GM12878 (cell line): ENCODE results near the gene EIF4B. TPM values are rescaled to one million over a fixed set of nuclear protein-coding genes. Genes with fewer than 3 reads are reported as not detected.

ENCODE experiments used
- ATAC-seq: fragments of 200-7000 bp; cut with Tn5 transposase; 3 replicates; pipeline ENCODE4 v1.9.1; 2020; ENCODE audit warnings: mild to moderate bottlenecking, moderate library complexity
- BruUV-seq: library from RNA; stranded (reverse); fragments of 400-500 nt; replicated peaks from 2 replicates; lab custom pipeline; 2021; lab: Mats Ljungman, UMichigan
- CTCF ChIA-PET: fragments of 300-600 bp; sonication (Branson Sonifier 250); formaldehyde crosslinking; extraction: SDS; loops from one replicate; lab custom pipeline; 2021; ENCODE audit warnings: inconsistent platforms; lab: Yijun Ruan, JAX
- POLR2A ChIA-PET: fragments of 350-600 bp; formaldehyde crosslinking; extraction: SDS; loops from one replicate; lab custom pipeline; 2021; ENCODE audit warnings: inconsistent platforms; lab: Charles Lee
- RAD21 ChIA-PET: fragments of 300-600 bp; sonication (Branson Sonifier 250); formaldehyde crosslinking; loops from one replicate; lab custom pipeline; 2023; ENCODE audit warnings: antibody characterized with exemption; ENCODE audit not compliant: unreplicated experiment; lab: Charles Lee
- SMC1A ChIA-PET: fragments of 300-600 bp; sonication (Branson Sonifier 250); formaldehyde crosslinking; loops from one replicate; lab custom pipeline; 2023; ENCODE audit not compliant: unreplicated experiment, uncharacterized antibody; lab: Charles Lee
- DNase-seq: peaks from one replicate; pipeline ENCODE4 v3.0.0-alpha.2; 2011; ENCODE audit warnings: low read depth, low spot score
- FAIRE-seq: peaks from 3 replicates; lab custom pipeline; 2011; peaks lifted over from hg19 to GRCh38; lab: Jason Lieb, UNC
- H2AFZ ChIP-seq: 2 replicates; pipeline ENCODE4 v1.6.0; 2011; ENCODE audit warnings: low read depth, low read length, control low read depth; ENCODE audit not compliant: control insufficient read depth
- H3K27ac ChIP-seq: 2 replicates; pipeline ENCODE4 v1.5.1; 2011; ENCODE audit warnings: control low read depth; ENCODE audit not compliant: control insufficient read depth, insufficient read depth
- H3K27me3 ChIP-seq, 2 experiments: replicated peaks in 1 of 2; 2 replicates each; pipeline versions ENCODE4 v1.6.0 to v1.6.1; 2011; ENCODE audit warnings: low read length in 1 of 2; ENCODE audit not compliant: control insufficient read depth in 2 of 2, insufficient read depth in 2 of 2
- H3K36me3 ChIP-seq, 2 experiments: 2 replicates each; pipeline ENCODE4 v1.5.1; 2011; ENCODE audit warnings: low read length in 1 of 2; ENCODE audit not compliant: control insufficient read depth in 2 of 2, insufficient read depth in 2 of 2
- H3K4me1 ChIP-seq: 2 replicates; pipeline ENCODE4 v1.6.1; 2011; ENCODE audit warnings: mild to moderate bottlenecking, low read length, moderate library complexity, mixed read lengths; ENCODE audit not compliant: control insufficient read depth, insufficient read depth
- H3K4me2 ChIP-seq: 2 replicates; pipeline ENCODE4 v1.6.0; 2011; ENCODE audit warnings: control low read depth; ENCODE audit not compliant: control insufficient read depth, insufficient read depth
- H3K4me3 ChIP-seq: fragments of 200-600 bp; sonication (generic); 2 replicates; pipeline ENCODE4 v1.5.1; 2016
- H3K79me2 ChIP-seq: 2 replicates; pipeline ENCODE4 v1.6.0; 2011; ENCODE audit warnings: low read length; ENCODE audit not compliant: control insufficient read depth, insufficient read depth
- H3K9ac ChIP-seq: 2 replicates; pipeline ENCODE4 v1.8.0; 2011; ENCODE audit warnings: low read length, control low read depth, mixed read lengths; ENCODE audit not compliant: control insufficient read depth, insufficient read depth
- H3K9me3 ChIP-seq: replicated peaks from 3 replicates; pipeline ENCODE4 v1.5.1; 2011; ENCODE audit warnings: mild to moderate bottlenecking, low read length; ENCODE audit not compliant: control insufficient read depth, insufficient read depth
- H4K20me1 ChIP-seq: 2 replicates; pipeline ENCODE4 v1.6.0; 2011; ENCODE audit not compliant: control insufficient read depth, insufficient read depth
- DPF2 ChIP-seq: fragments of 450-650 bp; IDR thresholded peaks from 2 replicates; pipeline ENCODE4 v1.6.1; 2017; ENCODE audit warnings: mild to moderate bottlenecking
- ELK1 ChIP-seq: IDR thresholded peaks from 2 replicates; pipeline ENCODE4 v1.6.1; 2012; ENCODE audit warnings: low read depth, low read length, improper control_type of control experiment
- NFXL1 ChIP-seq: fragments of 450-650 bp; IDR thresholded peaks from 2 replicates; pipeline ENCODE4 v1.6.1; 2017; ENCODE audit warnings: antibody characterized with exemption, mild to moderate bottlenecking, borderline replicate concordance
- NRF1 ChIP-seq: conservative IDR thresholded peaks from 2 replicates; pipeline ENCODE4 v1.6.1; 2011; ENCODE audit warnings: mild to moderate bottlenecking, low read depth, low read length, improper control_type of control experiment
- PAX8 ChIP-seq: fragments of 450-650 bp; IDR thresholded peaks from 2 replicates; pipeline ENCODE4 v1.6.1; 2017; ENCODE audit warnings: mild to moderate bottlenecking, moderate library complexity
- POLR2AphosphoS2 ChIP-seq: IDR thresholded peaks from 2 replicates; pipeline ENCODE4 v1.6.1; 2011; ENCODE audit warnings: low read depth, mild to moderate bottlenecking, low read length, improper control_type of control experiment, moderate library complexity
- SIX5 ChIP-seq: IDR thresholded peaks from 2 replicates; pipeline ENCODE4 v1.6.1; 2011; ENCODE audit warnings: mild to moderate bottlenecking, low read depth, low read length, moderate library complexity; ENCODE audit not compliant: severe bottlenecking
- SMAD1 ChIP-seq: fragments of 450-650 bp; IDR thresholded peaks from 2 replicates; pipeline ENCODE4 v1.6.1; 2018; ENCODE audit warnings: mild to moderate bottlenecking, low read depth; ENCODE audit not compliant: partially characterized antibody
- USF2 ChIP-seq: IDR thresholded peaks from 2 replicates; pipeline ENCODE4 v1.6.1; 2011; ENCODE audit warnings: low read depth, low read length, improper control_type of control experiment, borderline replicate concordance
- YY1 ChIP-seq: IDR thresholded peaks from 2 replicates; pipeline ENCODE4 v1.6.1; 2011; ENCODE audit warnings: low read depth, mild to moderate bottlenecking, low read length
- ZNF217 ChIP-seq: fragments of 450-650 bp; IDR thresholded peaks from 2 replicates; pipeline ENCODE4 v1.6.1; 2017; ENCODE audit warnings: antibody characterized with exemption, mild to moderate bottlenecking
- ZSCAN29 ChIP-seq: fragments of 450-650 bp; IDR thresholded peaks from 2 replicates; pipeline ENCODE4 v1.6.1; 2017; ENCODE audit warnings: mild to moderate bottlenecking, moderate library complexity
- ZZZ3 ChIP-seq: IDR thresholded peaks from 2 replicates; pipeline ENCODE4 v1.6.1; 2011; ENCODE audit warnings: low read depth; ENCODE audit not compliant: control insufficient read depth, insufficient read length
- WGBS: methylation state at CpG from one replicate; pipeline ENCODE4 v1.1.6; 2016; ENCODE audit warnings: low lambda C conversion rate; ENCODE audit not compliant: insufficient replicate concordance, insufficient coverage; ENCODE audit errors: missing lambda C conversion rate; 5-methylcytosine and 5-hydroxymethylcytosine counted together
- in situ Hi-C: fragments of 300-500 bp; cut with MboI; formaldehyde crosslinking; loops from 9 replicates; pipeline ENCODE4 v1.14.3; 2018; ENCODE audit warnings: mixed read lengths
- intact Hi-C: fragments of 100-400 bp; cut with micrococcal nuclease; formaldehyde crosslinking; loops from one replicate; pipeline ENCODE4 v1.14.2; 2022; ENCODE audit not compliant: unreplicated experiment
- polyA plus RNA-seq, 11 experiments: library from polyadenylated mRNA; depleted of rRNA in 4 of 11; unstranded in 6 of 11; stranded (reverse) in 5 of 11; fragments of >200 nt; fragmentation: Nextera tagmentation in 4 of 11; fragmentation: Illumina TruSeq in 1 of 11; extraction: Ambion mirVana in 4 of 11; extraction: Trizol in 1 of 11; gene quantifications; 1 replicate in 1 of 11; 2 replicates in 10 of 11; pipeline versions ENCODE4 v1.2.1 to v1.2.3, GENCODE V29; 2011 to 2016; ENCODE audit warnings: inconsistent platforms in 2 of 11, missing spikeins in 2 of 11, low read depth in 1 of 11
- total RNA-seq, 4 experiments: library from RNA; depleted of rRNA in 3 of 4; stranded (reverse); fragments of >200 nt in 3 of 4; fragmentation: Illumina TruSeq in 1 of 4; extraction: Trizol in 1 of 4; gene quantifications; 2 replicates each; pipeline versions ENCODE4 v1.2.1 to v1.2.3, GENCODE V29; 2013 to 2021

Gene EIF4B
- total and polyA plus RNA-seq, 10 of the 15 experiments (the other 5 are each of a cell fraction or from before 2014, with no cell fraction given), result 123 to 752 (median 431) TPM

GRCh38 chr12:53011889-53012288, 5.6 kb downstream of the EIF4B start:
- in situ Hi-C loops, result no loop called here
- Histone ChIP-seq H3K9ac (no peak overlapping the region), H3K79me2 (peaks cover 84% of the 10 kb centered on the region), H3K36me3 (peaks cover 0 to 27% of the 10 kb centered on the region in 2 experiments), H4K20me1 (peaks cover 11% of the 10 kb centered on the region; the same call in 1 of the 2 replicates), H2AFZ (no peak overlapping the region), H3K4me2 (no peak overlapping the region), H3K4me3 (0 out of 2 replicates have a peak overlapping the region, but pooled peaks have one; percentile 5), H3K9me3 (no peaks in the 10 kb centered on the region), H3K27ac (no peak overlapping the region), H3K4me1 (no peaks in the 10 kb centered on the region), H3K27me3 (no peaks in the 10 kb centered on the region)
- 75% methylated on average over 3 of the region's 3 CpGs for WGBS
- no TSS peak for BruUV-seq
- DNase-seq, result no peak
- TF ChIP-seq PAX8 (no peak), ELK1 (no peak), NFXL1 (no peak), YY1 (no peak), POLR2AphosphoS2 (no peak)
- POLR2A ChIA-PET, result interaction anchor here (1.4 kb wide), 1 partner anchor 11 kb away, joined by 4 read pairs; no protein-coding TSS in a partner anchor
- CTCF ChIA-PET, result no interaction called here
- intact Hi-C loops, result no loop called here
- SMC1A ChIA-PET, result interaction anchor here (0.8 to 1.1 kb wide), 2 partner anchors 14 to 20 kb away, joined by 3 to 4 read pairs; no protein-coding TSS in a partner anchor
- ATAC-seq, result no peak
- FAIRE-seq, result no peak
- RAD21 ChIA-PET, result no interaction called here

- Histone ChIP-seq H3K4me2 (no peak overlapping the region; the same call in 1 of the 2 replicates), H2AFZ (no peak overlapping the region), H4K20me1 (peaks cover 5% of the 10 kb centered on the region; the same call in 1 of the 2 replicates), H3K9ac (no peak overlapping the region), H3K9me3 (no peaks in the 10 kb centered on the region), H3K36me3 (peaks cover 0 to 32% of the 10 kb centered on the region in 2 experiments), H3K4me1 (no peaks in the 10 kb centered on the region), H3K27me3 (no peaks in the 10 kb centered on the region), H3K4me3 (no peak overlapping the region), H3K27ac (no peak overlapping the region), H3K79me2 (peaks cover 74% of the 10 kb centered on the region)
- 79% methylated on average over 3 of the region's 3 CpGs for WGBS
- ChIA-PET SMC1A (no interaction called here), CTCF (no interaction called here), RAD21 (no interaction called here), POLR2A (interaction anchor here (0.6 to 1.1 kb wide), 2 partner anchors 25 to 469 kb away, joined by 4 to 5 read pairs; no protein-coding TSS in a partner anchor)
- no peak for TF ChIP-seq ZZZ3
- TF ChIP-seq SIX5, result no peak
- no peak for TF ChIP-seq USF2
- no peak for TF ChIP-seq ZNF217
- TF ChIP-seq DPF2, result no peak
- no peak for TF ChIP-seq NRF1
- no peak for TF ChIP-seq SMAD1
- TF ChIP-seq ZSCAN29, result no peak
- BruUV-seq, result no TSS peak
- DNase-seq (no peak), FAIRE-seq (no peak), ATAC-seq (no peak)
- intact Hi-C loops (no loop called here), in situ Hi-C loops (no loop called here)
These were observed 6.7 kb downstream of the EIF4B start for GRCh38 chr12:53012928-53013327.
